Ishikawa (cell line): ENCODE data around the gene MYO1E.

Experiments
- CEBPB ChIP-seq: IDR thresholded peaks from 2 replicates; pipeline ENCODE4 v1.6.1; 2012
- CREB1 ChIP-seq: IDR thresholded peaks from 2 replicates; pipeline ENCODE4 v1.6.1; 2012; ENCODE audit warnings: low read depth
- EGR1 ChIP-seq: IDR thresholded peaks from 2 replicates; pipeline ENCODE4 v1.6.1; 2012
- EP300 ChIP-seq: IDR thresholded peaks from 2 replicates; pipeline ENCODE4 v1.6.1; 2012; ENCODE audit warnings: borderline replicate concordance
- FOXM1 ChIP-seq: IDR thresholded peaks from 2 replicates; pipeline ENCODE4 v1.6.1; 2012; ENCODE audit warnings: low read depth, borderline replicate concordance
- MAX ChIP-seq: IDR thresholded peaks from 2 replicates; pipeline ENCODE4 v1.6.1; 2012
- NFIC ChIP-seq: IDR thresholded peaks from 2 replicates; pipeline ENCODE4 v1.6.1; 2012
- RAD21 ChIP-seq: IDR thresholded peaks from 2 replicates; pipeline ENCODE4 v1.6.1; 2012; ENCODE audit warnings: low read depth
- REST ChIP-seq: IDR thresholded peaks from 2 replicates; pipeline ENCODE4 v1.6.1; 2012; ENCODE audit warnings: low read depth, mild to moderate bottlenecking
- TAF1 ChIP-seq: IDR thresholded peaks from 2 replicates; pipeline ENCODE4 v1.6.1; 2012; ENCODE audit warnings: low read depth, mild to moderate bottlenecking
- TCF12 ChIP-seq: IDR thresholded peaks from 2 replicates; pipeline ENCODE4 v1.6.1; 2012; ENCODE audit warnings: low read depth
- TEAD4 ChIP-seq: IDR thresholded peaks from 2 replicates; pipeline ENCODE4 v1.6.1; 2012
- USF1 ChIP-seq: IDR thresholded peaks from 2 replicates; pipeline ENCODE4 v1.6.1; 2012
- YY1 ChIP-seq: IDR thresholded peaks from 2 replicates; pipeline ENCODE4 v1.6.1; 2012; ENCODE audit warnings: low read depth
- ZBTB7A ChIP-seq: IDR thresholded peaks from 2 replicates; pipeline ENCODE4 v1.6.1; 2012; ENCODE audit warnings: low read depth

Gene MYO1E

GRCh38 chr15:59194639-59195325 is 177.9 kb downstream of the MYO1E start:
- TF ChIP-seq EP300 = no peak

- TF ChIP-seq MAX = no peak
- TF ChIP-seq TAF1 = no peak
- no peak for TF ChIP-seq EGR1
- no peak for TF ChIP-seq USF1
- no peak for TF ChIP-seq EP300
- TF ChIP-seq FOXM1 = no peak
- no peak for TF ChIP-seq NFIC
- no peak for TF ChIP-seq CREB1
- TF ChIP-seq YY1 = no peak
- TF ChIP-seq RAD21 = no peak
- TF ChIP-seq REST = no peak
These were observed 180.8 kb downstream of the MYO1E start for GRCh38 chr15:59191855-59192237.

- no peak for TF ChIP-seq ZBTB7A
- TF ChIP-seq EP300 = no peak
- no peak for TF ChIP-seq NFIC
- TF ChIP-seq TAF1 = no peak
- TF ChIP-seq TCF12 = no peak
- no peak for TF ChIP-seq TEAD4
- TF ChIP-seq USF1 = no peak
- TF ChIP-seq YY1 = no peak
- TF ChIP-seq FOXM1 = no peak
- TF ChIP-seq CREB1 = no peak
- no peak for TF ChIP-seq RAD21
- TF ChIP-seq CEBPB = no peak
- TF ChIP-seq EGR1 = no peak
- no peak for TF ChIP-seq MAX
- TF ChIP-seq REST = no peak
These were observed 182.4 kb downstream of the MYO1E start for GRCh38 chr15:59190291-59190690.

- TF ChIP-seq REST (no peak), YY1 (no peak), USF1 (no peak), EGR1 (no peak), CEBPB (no peak)
These were observed 183.4 kb downstream of the MYO1E start for GRCh38 chr15:59189241-59189640.

- TF ChIP-seq FOXM1 (no peak), REST (no peak)
These were observed 186.2 kb downstream of the MYO1E start for GRCh38 chr15:59186501-59186900.
